Activated CD8-positive, alpha-beta T cell treated with anti-CD3 and anti-CD28 coated beads for 36 hours (primary cell): ENCODE measurements around the gene EPHB1. TPM values are rescaled to one million over a fixed set of nuclear protein-coding genes. Genes with fewer than 3 reads are reported as not detected.
"Not testable (repeated sequence)": the region's sequence is repeated elsewhere in the genome, so short reads cannot be mapped to it uniquely, and the experiment has no call there.

Experiments
- ATAC-seq: fragments of 200-7000 bp; cut with Tn5 transposase; one replicate; pipeline ENCODE4 v1.10.0; 2021; ENCODE audit warnings: mild to moderate bottlenecking, moderate library complexity
- CTCF ChIA-PET: fragments of 350-600 bp; sonication (Branson Sonifier 250); formaldehyde crosslinking; loops from one replicate; lab custom pipeline; 2021; ENCODE audit warnings: antibody characterized with exemption; lab: Charles Lee
- POLR2A ChIA-PET: fragments of 350-600 bp; sonication (Branson Sonifier 250); formaldehyde crosslinking; loops from one replicate; lab custom pipeline; 2021; ENCODE audit warnings: antibody characterized with exemption; lab: Charles Lee
- DNase-seq: peaks from one replicate; pipeline ENCODE4 v3.0.0-alpha.2; 2020
- H3K27ac Mint-ChIP-seq: one replicate; pipeline ENCODE4 v1.8.0; 2021; ENCODE audit warnings: mild to moderate bottlenecking, mixed read lengths
- H3K27me3 Mint-ChIP-seq: one replicate; pipeline ENCODE4 v1.8.0; 2021; ENCODE audit warnings: mixed read lengths
- H3K36me3 Mint-ChIP-seq: one replicate; pipeline ENCODE4 v1.8.0; 2021; ENCODE audit warnings: low read depth, mixed read lengths
- H3K4me1 Mint-ChIP-seq: one replicate; pipeline ENCODE4 v1.8.0; 2021; ENCODE audit warnings: low read depth, mixed read lengths
- H3K4me3 Mint-ChIP-seq: one replicate; pipeline ENCODE4 v1.8.0; 2021; ENCODE audit warnings: mild to moderate bottlenecking, moderate library complexity, mixed read lengths
- H3K9me3 Mint-ChIP-seq: one replicate; pipeline ENCODE4 v1.8.0; 2021; ENCODE audit warnings: mixed read lengths
- CTCF ChIP-seq: fragments of 200-600 bp; IDR thresholded peaks from one replicate; pipeline ENCODE4 v1.8.0; 2022; ENCODE audit warnings: antibody characterized with exemption, mild to moderate bottlenecking
- intact Hi-C: fragments of 100-400 bp; cut with micrococcal nuclease; formaldehyde crosslinking; loops from one replicate; pipeline ENCODE4 v1.10.0; 2022
- total RNA-seq, 2 experiments: library from RNA; stranded (reverse); gene quantifications; one replicate each; pipeline ENCODE4 v1.2.3, GENCODE V29; 2021

EPHB1 gene
- total RNA-seq, 2 experiments from 2014 or later, result 0.78 TPM; not detected in 1

- intact Hi-C loops, result no loop called here
- Mint-ChIP-seq H3K9me3 (no peaks in the 10 kb centered on the region), H3K27ac (no peak overlapping the region), H3K4me1 (peaks cover 4% of the 10 kb centered on the region), H3K36me3 (no peaks in the 10 kb centered on the region), H3K27me3 (peaks cover 5% of the 10 kb centered on the region), H3K4me3 (no peak overlapping the region)
- ATAC-seq (no peak), DNase-seq (no peak)
- CTCF ChIA-PET, result interaction anchor here (1.1 kb wide), 1 partner anchor 17 kb away, joined by 3 read pairs; no protein-coding TSS in a partner anchor
- POLR2A ChIA-PET, result no interaction called here
- TF ChIP-seq CTCF, result no peak
These were observed 22.5 kb upstream of the EPHB1 start for GRCh38 chr3:134772591-134772990.

GRCh38 chr3:134775831-134776230, 19.2 kb upstream of the EPHB1 start:
- no peak for ATAC-seq
- Mint-ChIP-seq H3K36me3 (no peaks in the 10 kb centered on the region), H3K27ac (no peak overlapping the region), H3K27me3 (peaks cover 5% of the 10 kb centered on the region), H3K4me3 (no peak overlapping the region), H3K9me3 (no peaks in the 10 kb centered on the region), H3K4me1 (peaks cover 8% of the 10 kb centered on the region)
- intact Hi-C loops, result no loop called here
- TF ChIP-seq CTCF, result no peak
- DNase-seq, result no peak
- ChIA-PET CTCF (no interaction called here), POLR2A (no interaction called here)

- DNase-seq (no peak), ATAC-seq (no peak)
- H3K27me3 Mint-ChIP-seq, result peaks cover 5% of the 10 kb centered on the region
- no peaks in the 10 kb centered on the region for H3K9me3 Mint-ChIP-seq
- TF ChIP-seq CTCF, result no peak
- peaks cover 8% of the 10 kb centered on the region for H3K4me1 Mint-ChIP-seq
- CTCF ChIA-PET, result no interaction called here
- H3K27ac Mint-ChIP-seq, result no peak overlapping the region
- intact Hi-C loops, result no loop called here
- no peak overlapping the region for H3K4me3 Mint-ChIP-seq
- POLR2A ChIA-PET, result no interaction called here
- no peaks in the 10 kb centered on the region for H3K36me3 Mint-ChIP-seq
These were observed 18.5 kb upstream of the EPHB1 start for GRCh38 chr3:134776518-134776917.

GRCh38 chr3:134777341-134777740, 17.7 kb upstream of the EPHB1 start:
- ATAC-seq (no peak), DNase-seq (no peak)
- no peak for TF ChIP-seq CTCF
- Mint-ChIP-seq H3K27ac (no peak overlapping the region), H3K4me1 (peaks cover 8% of the 10 kb centered on the region), H3K27me3 (peaks cover 5% of the 10 kb centered on the region), H3K9me3 (no peaks in the 10 kb centered on the region), H3K4me3 (no peak overlapping the region), H3K36me3 (no peaks in the 10 kb centered on the region)
- ChIA-PET CTCF (no interaction called here), POLR2A (no interaction called here)
- intact Hi-C loops, result no loop called here

DNA sequence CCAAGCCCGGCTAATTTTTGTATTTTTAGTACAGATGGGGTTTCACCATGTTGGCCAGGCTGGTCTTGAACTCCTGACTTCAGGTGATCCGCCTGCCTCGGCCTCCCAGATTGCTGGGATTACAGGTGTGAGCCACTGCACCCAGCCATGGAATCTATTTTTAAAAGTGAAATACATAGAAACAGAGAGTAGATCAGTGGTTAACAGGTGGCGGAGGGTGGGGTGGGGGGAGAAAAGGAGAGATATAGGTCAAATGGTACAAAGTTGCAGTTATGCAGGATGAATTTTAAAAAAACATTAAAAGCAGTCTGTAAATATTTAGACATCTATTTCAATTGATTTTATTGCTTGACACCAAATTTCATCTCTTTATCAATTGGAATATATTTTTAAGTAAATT, 6.8 kb upstream of the EPHB1 start:
- DNase-seq, intact Hi-C loops, H3K9me3 Mint-ChIP-seq, H3K4me1 Mint-ChIP-seq, H3K4me3 Mint-ChIP-seq, H3K27ac Mint-ChIP-seq, H3K36me3 Mint-ChIP-seq, POLR2A ChIA-PET, ATAC-seq: not testable (repeated sequence)
- peaks cover 17% of the 10 kb centered on the region for H3K27me3 Mint-ChIP-seq
- CTCF ChIA-PET, result interaction anchor here (0.8 kb wide), 1 partner anchor 53 kb away, joined by 3 read pairs; no protein-coding TSS in a partner anchor
